SK-N-SH treated with all-trans-retinoic acid at 6 μM for 48 hours (cell line): ENCODE measurements around the gene IDUA.

ENCODE experiments used
- ARNTL ChIP-seq: fragments of 450-650 bp; formaldehyde crosslinking; IDR thresholded peaks from 2 replicates; pipeline ENCODE4 v1.5.0; 2020; ENCODE audit warnings: low read depth, mild to moderate bottlenecking, moderate library complexity, borderline replicate concordance
- CREB5 ChIP-seq: fragments of 250-450 bp; sonication (Bioruptor Pico); IDR thresholded peaks from 2 replicates; pipeline ENCODE4 v1.5.1; 2020; ENCODE audit warnings: low read depth, mild to moderate bottlenecking, moderate library complexity
- GLIS3 ChIP-seq: fragments of 250-450 bp; sonication (Bioruptor Pico); IDR thresholded peaks from 2 replicates; pipeline ENCODE4 v1.5.0; 2020; ENCODE audit warnings: mild to moderate bottlenecking, moderate library complexity
- OSR1 ChIP-seq: fragments of 250-450 bp; sonication (Bioruptor Pico); IDR thresholded peaks from 2 replicates; pipeline ENCODE4 v1.8.0; 2022; ENCODE audit warnings: moderate library complexity, mild to moderate bottlenecking, inconsistent platforms
- PATZ1 ChIP-seq: fragments of 250-450 bp; sonication (Bioruptor Pico); IDR thresholded peaks from 2 replicates; pipeline ENCODE4 v1.8.0; 2020; ENCODE audit warnings: mild to moderate bottlenecking, moderate library complexity, borderline replicate concordance
- POU6F1 ChIP-seq: fragments of 250-450 bp; sonication (Bioruptor Pico); IDR thresholded peaks from 2 replicates; pipeline ENCODE4 v1.8.0; 2021; ENCODE audit warnings: low read depth, mild to moderate bottlenecking, moderate library complexity, borderline replicate concordance
- TSHZ2 ChIP-seq: fragments of 250-450 bp; sonication (Bioruptor Pico); IDR thresholded peaks from 2 replicates; pipeline ENCODE4 v1.5.0; 2020; ENCODE audit warnings: mild to moderate bottlenecking, moderate library complexity
- ZFP3 ChIP-seq: fragments of 250-450 bp; sonication (Bioruptor Pico); IDR thresholded peaks from 2 replicates; pipeline ENCODE4 v1.5.0; 2020; ENCODE audit warnings: mild to moderate bottlenecking, moderate library complexity
- ZFP30 ChIP-seq: fragments of 450-650 bp; formaldehyde crosslinking; IDR thresholded peaks from 2 replicates; pipeline ENCODE4 v1.5.0; 2022; ENCODE audit warnings: mild to moderate bottlenecking, moderate library complexity
- ZNF70 ChIP-seq: fragments of 450-650 bp; formaldehyde crosslinking; IDR thresholded peaks from 2 replicates; pipeline ENCODE4 v1.5.0; 2020; ENCODE audit warnings: mild to moderate bottlenecking, moderate library complexity

GRCh38 chr4:985123-985830, 1.6 kb upstream of the IDUA start:
- TF ChIP-seq PATZ1 (CRISPR knock-in tag), result no peak
- no peak for TF ChIP-seq TSHZ2 (CRISPR knock-in tag)
- no peak for TF ChIP-seq ARNTL (CRISPR knock-in tag)
- TF ChIP-seq GLIS3, result no peak
- no peak for TF ChIP-seq ZFP3
- TF ChIP-seq CREB5 (CRISPR knock-in tag), result no peak
- TF ChIP-seq OSR1 (CRISPR knock-in tag), result no peak
- no peak for TF ChIP-seq POU6F1
- no peak for TF ChIP-seq ZFP30
- TF ChIP-seq ZNF70 (CRISPR knock-in tag), result no peak
